Adrenal gland (tissue), 19 donors: ENCODE data around the gene COPB2. TPM values are rescaled to one million over a fixed set of nuclear protein-coding genes. Genes with fewer than 3 reads are reported as not detected.

Experiments
- DNase-seq, 7 donors: peaks; one replicate each; pipeline ENCODE4 v3.0.0-alpha.2; 2019 to 2020
- H3K27ac ChIP-seq, 5 donors: fragments of 200-600 bp; sonication (generic) in 4 of 5; 1 replicate in 3 of 5; 2 replicates in 2 of 5; pipeline versions ENCODE4 v1.5.1 to v1.8.0; 2016 to 2020; ENCODE audit warnings: mild to moderate bottlenecking in 1 of 5
- H3K27me3 ChIP-seq: fragments of 200-600 bp; 2 replicates; pipeline ENCODE4 v1.8.0; 2021
- H3K36me3 ChIP-seq, 2 donors: fragments of 200-600 bp; replicated peaks in 1 of 2; 1 replicate in 1 of 2; 2 replicates in 1 of 2; pipeline versions ENCODE4 v1.5.1 to v1.8.0; 2018 to 2022
- H3K4me1 ChIP-seq, 2 donors: fragments of 200-600 bp; replicated peaks in 1 of 2; 1 replicate in 1 of 2; 2 replicates in 1 of 2; pipeline versions ENCODE4 v1.5.1 to v1.8.0; 2018 to 2021
- H3K4me3 ChIP-seq, 4 donors: fragments of 200-600 bp; sonication (generic) in 3 of 4; one replicate each; pipeline ENCODE4 v1.5.1; 2016 to 2018
- H3K9me3 ChIP-seq, 3 donors: fragments of 200-600 bp; sonication (generic) in 1 of 3; replicated peaks in 1 of 3; 1 replicate in 2 of 3; 2 replicates in 1 of 3; pipeline versions ENCODE4 v1.5.1 to v1.8.0; 2016 to 2021
- CTCF ChIP-seq, 6 experiments: fragments of 450-650 bp in 4 of 6; fragments of 200-600 bp in 2 of 6; sonication (generic) in 1 of 6; IDR thresholded peaks; 1 replicate in 5 of 6; 2 replicates in 1 of 6; pipeline versions ENCODE4 v1.5.1 to v1.8.0; 2016 to 2021; ENCODE audit warnings: antibody characterized with exemption in 6 of 6, mild to moderate bottlenecking in 2 of 6, moderate library complexity in 1 of 6
- POLR2A ChIP-seq, 2 donors: fragments of 450-650 bp; IDR thresholded peaks; one replicate each; pipeline ENCODE4 v1.6.1; 2017; ENCODE audit warnings: antibody characterized with exemption in 2 of 2, mild to moderate bottlenecking in 2 of 2, moderate library complexity in 1 of 2
- WGBS, 4 donors: extraction: QIAGEN DNeasy Blood & Tissue Kit in 2 of 4; methylation state at CpG; one replicate each; pipeline versions ENCODE4 v1.1.5 to v1.1.7; 2013 to 2017; 5-methylcytosine and 5-hydroxymethylcytosine counted together
- intact Hi-C, 2 donors: fragments of 100-400 bp; cut with DNase I; formaldehyde crosslinking; loops; one replicate each; pipeline versions ENCODE4 v1.14.1 to v1.15.0; 2022 to 2023
- long read RNA-seq, 10 donors: library from polyadenylated mRNA in 3 of 10; unstranded in 2 of 10; stranded (forward) in 1 of 10; transcript quantifications; one replicate each; pipeline ENCODE4 v2.0.0 and lab custom pipeline, GENCODE V29; 2021 to 2026
- polyA plus RNA-seq, 3 donors: library from polyadenylated mRNA; stranded (reverse); fragments of 200-250 nt in 2 of 3; fragments of 350-450 nt in 1 of 3; fragmentation: Illumina TruSeq in 1 of 3; extraction: RNeasy Lipid Tissue Mini Kit (QIAGEN cat#74804) in 1 of 3; gene quantifications; one replicate each; pipeline ENCODE4 v1.2.3, GENCODE V29; 2013 to 2014
- total RNA-seq, 9 donors: library from RNA; depleted of rRNA in 4 of 9; stranded (reverse); fragments of >200 nt in 4 of 9; fragments of 120-200 nt in 1 of 9; fragmentation: NEBNext Ultra II Directional in 1 of 9; extraction: Animal tissue kit (Norgen Biotek cat#: 25700) in 1 of 9; gene quantifications; one replicate each; pipeline versions ENCODE4 v1.1.0 to v1.2.4, GENCODE V29; 2013 to 2023
- donor health status: healthy with polysubstance abuse.
- donor health status: Bipolar disorder and iron deficiency.
- donor health status: DM: yes; HTN: yes; CAD: no.
- donor health status: DM: no; HTN: no; CAD: no.
- donor health status: DM: no; HTN: no; CAD: no.
- donor health status: DM: yes; HTN: yes; CAD: no.

Gene COPB2
- total RNA-seq (100 to 1,000 TPM in 7 of 9 donors, 10 to 100 TPM in 2; 80.8 to 192 (median 131) TPM), polyA plus RNA-seq (100 to 1,000 TPM in 1 of 3 donors, 10 to 100 TPM in 2; 28.1 to 190 (median 29.4) TPM)
- long read RNA-seq, donor 1, transcript COPB2-201 (22 exons, 3,360 nt): major isoform, 20 of 45 reads
- long read RNA-seq, donor 1, partial matches to known transcripts: 22 of 45 reads
- long read RNA-seq, donor 1, other reads (novel, unspliced or antisense): 0 of 45 reads
- long read RNA-seq, donor 2, transcript COPB2-201 (22 exons, 3,360 nt): major isoform, 12 of 20 reads
- long read RNA-seq, donor 2, partial matches to known transcripts: 6 of 20 reads
- long read RNA-seq, donor 2, other reads (novel, unspliced or antisense): 0 of 20 reads
- long read RNA-seq, donor 3, transcript COPB2-201 (22 exons, 3,360 nt): major isoform, 19 of 30 reads
- long read RNA-seq, donor 3, transcript COPB2-202 (2 exons, 680 nt): minor isoform, 5 of 30 reads
- long read RNA-seq, donor 3, partial matches to known transcripts: 6 of 30 reads
- long read RNA-seq, donor 3, other reads (novel, unspliced or antisense): 0 of 30 reads
- long read RNA-seq, donor 4, transcript COPB2-201 (22 exons, 3,360 nt): major isoform, 51 of 101 reads
- long read RNA-seq, donor 4, partial matches to known transcripts: 39 of 101 reads
- long read RNA-seq, donor 4, other reads (novel, unspliced or antisense): 9 of 101 reads
- long read RNA-seq, donor 5, transcript COPB2-201 (22 exons, 3,360 nt): major isoform, 261 of 302 reads
- long read RNA-seq, donor 5, partial matches to known transcripts: 13 of 302 reads
- long read RNA-seq, donor 5, other reads (novel, unspliced or antisense): 25 of 302 reads
- long read RNA-seq, donor 6, transcript COPB2-201 (22 exons, 3,360 nt): major isoform, 42 of 78 reads
- long read RNA-seq, donor 6, partial matches to known transcripts: 34 of 78 reads
- long read RNA-seq, donor 6, other reads (novel, unspliced or antisense): 2 of 78 reads
- long read RNA-seq, donor 7, transcript COPB2-201 (22 exons, 3,360 nt): major isoform, 5 of 6 reads
- long read RNA-seq, donor 7, partial matches to known transcripts: 0 of 6 reads
- long read RNA-seq, donor 7, other reads (novel, unspliced or antisense): 0 of 6 reads
- long read RNA-seq, donor 8, transcript COPB2-201 (22 exons, 3,360 nt): major isoform, 14 of 323 reads
- long read RNA-seq, donor 8, partial matches to known transcripts: 136 of 323 reads
- long read RNA-seq, donor 8, other reads (novel, unspliced or antisense): 172 of 323 reads
- long read RNA-seq, donor 9, transcript COPB2-201 (22 exons, 3,360 nt): major isoform, 15 of 23 reads
- long read RNA-seq, donor 9, partial matches to known transcripts: 6 of 23 reads
- long read RNA-seq, donor 9, other reads (novel, unspliced or antisense): 0 of 23 reads
- long read RNA-seq, donor 10, partial matches to known transcripts: 158 of 179 reads
- long read RNA-seq, donor 10, other reads (novel, unspliced or antisense): 17 of 179 reads

GRCh38 chr3:139389552-139390368, at the start of gene COPB2:
Gene COPB2, minus strand, starts transcription at chr3:139389647. Its CDS starts 97 bp downstream, at chr3:139389550.
- peak within 1 kb of the TSS; percentile 87 to 99 (median 96) for H3K27ac ChIP-seq
- H3K27me3 ChIP-seq: no peaks in the 10 kb centered on the region
- no peaks in the 10 kb centered on the region for H3K36me3 ChIP-seq
- DNase-seq: peak; percentile 99 to 100 (median 100)
- peak within 1 kb of the TSS; percentile 56 to 98 (median 79) for H3K4me3 ChIP-seq
- TF ChIP-seq POLR2A (IDR thresholded peaks at IDR 0.05) (peak; percentile 80 to 91), CTCF (IDR thresholded peaks at IDR 0.05) (no peak)
- 0 to 1% (median 1%) methylated on average over 33 to 52 of the region's 52 CpGs for WGBS, 4 donors
- peaks cover 12 to 41% of the 10 kb centered on the region in 2 donors for H3K4me1 ChIP-seq
- intact Hi-C loops: no loop called here
- no peaks in the 10 kb centered on the region for H3K9me3 ChIP-seq

GRCh38 chr3:139434764-139435307, 45.4 kb upstream of the COPB2 start:
- no peak overlapping the region for H3K4me3 ChIP-seq
- peak in 3 of 7 donors; percentile 17 to 34 (median 32) for DNase-seq
- 82 to 98% (median 88%) methylated on average over 4 to 6 of the region's 6 CpGs for WGBS, 4 donors
- no peaks in the 10 kb centered on the region for H3K27me3 ChIP-seq
- intact Hi-C loops: no loop called here
- no peaks in the 10 kb centered on the region for H3K9me3 ChIP-seq
- no peaks in the 10 kb centered on the region for H3K36me3 ChIP-seq
- H3K27ac ChIP-seq: peak overlapping the region in 2 of 5 donors; percentile 41 to 54
- TF ChIP-seq POLR2A (IDR thresholded peaks at IDR 0.05) (no peak), CTCF (IDR thresholded peaks at IDR 0.05) (no peak)
- H3K4me1 ChIP-seq: peaks cover 0 to 17% of the 10 kb centered on the region in 2 donors

GRCh38 chr3:139434228-139434627, 44.8 kb upstream of the COPB2 start:
- Histone ChIP-seq H3K4me3 (no peak overlapping the region), H3K36me3 (no peaks in the 10 kb centered on the region), H3K27ac (peak overlapping the region in 2 of 5 donors; percentile 33 to 46), H3K9me3 (no peaks in the 10 kb centered on the region), H3K27me3 (no peaks in the 10 kb centered on the region), H3K4me1 (peaks cover 0 to 17% of the 10 kb centered on the region in 2 donors)
- intact Hi-C loops: no loop called here
- no peak for TF ChIP-seq CTCF (IDR thresholded peaks at IDR 0.05)
- TF ChIP-seq POLR2A (IDR thresholded peaks at IDR 0.05): no peak
- 77 to 94% (median 86%) methylated on average over 1 of the region's 1 CpG for WGBS, 4 donors
- DNase-seq: no peak
